Adrenal gland (tissue), 12 donors: ENCODE data around the gene TXLNG. TPM values are rescaled to one million over a fixed set of nuclear protein-coding genes. Genes with fewer than 3 reads are reported as not detected.

ENCODE experiments used
- DNase-seq, 7 donors: peaks; one replicate each; pipeline ENCODE4 v3.0.0-alpha.2; 2019 to 2020
- H3K27ac ChIP-seq, 5 donors: fragments of 200-600 bp; sonication (generic) in 4 of 5; 1 replicate in 3 of 5; 2 replicates in 2 of 5; pipeline versions ENCODE4 v1.5.1 to v1.8.0; 2016 to 2020; ENCODE audit warnings: mild to moderate bottlenecking in 1 of 5
- H3K27me3 ChIP-seq: fragments of 200-600 bp; 2 replicates; pipeline ENCODE4 v1.8.0; 2021
- H3K36me3 ChIP-seq, 2 donors: fragments of 200-600 bp; replicated peaks in 1 of 2; 1 replicate in 1 of 2; 2 replicates in 1 of 2; pipeline versions ENCODE4 v1.5.1 to v1.8.0; 2018 to 2022
- H3K4me1 ChIP-seq, 2 donors: fragments of 200-600 bp; replicated peaks in 1 of 2; 1 replicate in 1 of 2; 2 replicates in 1 of 2; pipeline versions ENCODE4 v1.5.1 to v1.8.0; 2018 to 2021
- H3K4me3 ChIP-seq, 4 donors: fragments of 200-600 bp; sonication (generic) in 3 of 4; one replicate each; pipeline ENCODE4 v1.5.1; 2016 to 2018
- H3K9me3 ChIP-seq, 3 donors: fragments of 200-600 bp; sonication (generic) in 1 of 3; replicated peaks in 1 of 3; 1 replicate in 2 of 3; 2 replicates in 1 of 3; pipeline versions ENCODE4 v1.5.1 to v1.8.0; 2016 to 2021
- POLR2A ChIP-seq, 2 donors: fragments of 450-650 bp; IDR thresholded peaks; one replicate each; pipeline ENCODE4 v1.6.1; 2017; ENCODE audit warnings: antibody characterized with exemption in 2 of 2, mild to moderate bottlenecking in 2 of 2, moderate library complexity in 1 of 2
- WGBS, 4 donors: extraction: QIAGEN DNeasy Blood & Tissue Kit in 2 of 4; methylation state at CpG; one replicate each; pipeline versions ENCODE4 v1.1.5 to v1.1.7; 2013 to 2017; 5-methylcytosine and 5-hydroxymethylcytosine counted together
- intact Hi-C, 2 donors: fragments of 100-400 bp; cut with DNase I; formaldehyde crosslinking; loops; one replicate each; pipeline versions ENCODE4 v1.14.1 to v1.15.0; 2022 to 2023
- polyA plus RNA-seq, 3 donors: library from polyadenylated mRNA; stranded (reverse); fragments of 200-250 nt in 2 of 3; fragments of 350-450 nt in 1 of 3; fragmentation: Illumina TruSeq in 1 of 3; extraction: RNeasy Lipid Tissue Mini Kit (QIAGEN cat#74804) in 1 of 3; gene quantifications; one replicate each; pipeline ENCODE4 v1.2.3, GENCODE V29; 2013 to 2014
- total RNA-seq, 9 donors: library from RNA; depleted of rRNA in 4 of 9; stranded (reverse); fragments of >200 nt in 4 of 9; fragments of 120-200 nt in 1 of 9; fragmentation: NEBNext Ultra II Directional in 1 of 9; extraction: Animal tissue kit (Norgen Biotek cat#: 25700) in 1 of 9; gene quantifications; one replicate each; pipeline versions ENCODE4 v1.1.0 to v1.2.4, GENCODE V29; 2013 to 2023
- TF ChIP-seq, protein P1 (sequence below), 6 experiments: fragments of 450-650 bp in 4 of 6; fragments of 200-600 bp in 2 of 6; sonication (generic) in 1 of 6; IDR thresholded peaks; 1 replicate in 5 of 6; 2 replicates in 1 of 6; pipeline versions ENCODE4 v1.5.1 to v1.8.0; 2016 to 2021; ENCODE audit warnings: antibody characterized with exemption in 6 of 6, mild to moderate bottlenecking in 2 of 6, moderate library complexity in 1 of 6
- donor health status: healthy with polysubstance abuse.
- donor health status: Bipolar disorder and iron deficiency.
- donor health status: DM: yes; HTN: yes; CAD: no.
- donor health status: DM: no; HTN: no; CAD: no.
- donor health status: DM: no; HTN: no; CAD: no.
- donor health status: DM: yes; HTN: yes; CAD: no.

Gene TXLNG
- total and polyA plus RNA-seq, 12 donors: 15.4 to 33.2 (median 22.5) TPM

DNA sequence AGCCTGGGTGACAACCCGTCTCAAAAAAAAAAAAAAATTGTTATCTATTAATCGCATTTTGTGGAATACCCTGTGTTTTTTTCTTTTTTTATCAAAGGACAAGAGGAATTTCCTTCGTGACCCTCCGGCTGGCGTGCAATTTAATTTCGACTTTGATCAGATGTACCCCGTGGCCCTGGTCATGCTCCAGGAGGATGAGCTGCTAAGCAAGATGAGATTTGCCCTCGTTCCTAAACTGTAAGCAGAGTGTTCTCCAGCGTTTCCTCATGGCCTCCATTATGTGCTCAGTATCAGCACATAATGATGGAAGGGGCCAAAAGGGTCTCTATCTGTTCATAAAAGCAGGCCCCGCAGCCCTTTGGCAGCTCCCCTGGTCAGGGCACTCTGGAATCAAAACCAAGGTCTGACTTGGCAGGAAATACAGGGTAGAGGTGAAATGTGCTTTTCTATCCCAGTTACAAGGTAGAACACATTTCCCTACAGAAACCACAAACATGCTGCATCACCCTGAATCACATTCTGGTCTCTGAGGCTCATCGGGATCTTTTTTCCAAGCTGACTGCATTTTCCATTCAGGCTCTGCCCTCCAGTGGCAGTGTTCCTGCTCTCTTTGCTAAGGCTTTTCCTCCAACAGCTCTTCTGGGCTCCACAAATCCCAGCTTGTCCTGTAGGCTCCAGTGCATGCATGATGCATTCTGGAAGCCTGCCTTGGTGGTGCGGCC is 42.5 kb upstream of the TXLNG start:
- no peak for TF ChIP-seq POLR2A (IDR thresholded peaks at IDR 0.05)
- TF ChIP-seq, protein P1, sequence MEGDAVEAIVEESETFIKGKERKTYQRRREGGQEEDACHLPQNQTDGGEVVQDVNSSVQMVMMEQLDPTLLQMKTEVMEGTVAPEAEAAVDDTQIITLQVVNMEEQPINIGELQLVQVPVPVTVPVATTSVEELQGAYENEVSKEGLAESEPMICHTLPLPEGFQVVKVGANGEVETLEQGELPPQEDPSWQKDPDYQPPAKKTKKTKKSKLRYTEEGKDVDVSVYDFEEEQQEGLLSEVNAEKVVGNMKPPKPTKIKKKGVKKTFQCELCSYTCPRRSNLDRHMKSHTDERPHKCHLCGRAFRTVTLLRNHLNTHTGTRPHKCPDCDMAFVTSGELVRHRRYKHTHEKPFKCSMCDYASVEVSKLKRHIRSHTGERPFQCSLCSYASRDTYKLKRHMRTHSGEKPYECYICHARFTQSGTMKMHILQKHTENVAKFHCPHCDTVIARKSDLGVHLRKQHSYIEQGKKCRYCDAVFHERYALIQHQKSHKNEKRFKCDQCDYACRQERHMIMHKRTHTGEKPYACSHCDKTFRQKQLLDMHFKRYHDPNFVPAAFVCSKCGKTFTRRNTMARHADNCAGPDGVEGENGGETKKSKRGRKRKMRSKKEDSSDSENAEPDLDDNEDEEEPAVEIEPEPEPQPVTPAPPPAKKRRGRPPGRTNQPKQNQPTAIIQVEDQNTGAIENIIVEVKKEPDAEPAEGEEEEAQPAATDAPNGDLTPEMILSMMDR (IDR thresholded peaks at IDR 0.05): peak in 5 of 6 experiments; percentile 27 to 39 (median 31)
- H3K36me3 ChIP-seq: peaks cover 0 to 40% of the 10 kb centered on the region in 2 donors
- H3K27me3 ChIP-seq: no peaks in the 10 kb centered on the region
- H3K9me3 ChIP-seq: no peaks in the 10 kb centered on the region
- H3K27ac ChIP-seq: peak overlapping the region in 3 of 5 donors; percentile 34 to 69 (median 63)
- intact Hi-C loops: no loop called here
- H3K4me3 ChIP-seq: no peak overlapping the region
- peak in 6 of 7 donors; percentile 42 to 58 (median 51) for DNase-seq
- 47 to 72% (median 62%) methylated on average over 11 to 12 of the region's 12 CpGs for WGBS, 4 donors
- H3K4me1 ChIP-seq: peaks cover 10 to 17% of the 10 kb centered on the region in 2 donors

GRCh38 chrX:16745102-16745501 is 41.2 kb upstream of the TXLNG start:
- Histone ChIP-seq H3K27me3 (no peaks in the 10 kb centered on the region), H3K36me3 (peaks cover 0 to 46% of the 10 kb centered on the region in 2 donors), H3K4me3 (no peak overlapping the region), H3K4me1 (peaks cover 10 to 17% of the 10 kb centered on the region in 2 donors), H3K27ac (peak overlapping the region; percentile 22 to 69 (median 46)), H3K9me3 (no peaks in the 10 kb centered on the region)
- DNase-seq: no peak
- 58 to 80% (median 65%) methylated on average over 2 to 5 of the region's 5 CpGs for WGBS, 4 donors
- intact Hi-C loops: no loop called here
- no peak for TF ChIP-seq POLR2A (IDR thresholded peaks at IDR 0.05)
- TF ChIP-seq, protein P1 (IDR thresholded peaks at IDR 0.05): no peak

DNA sequence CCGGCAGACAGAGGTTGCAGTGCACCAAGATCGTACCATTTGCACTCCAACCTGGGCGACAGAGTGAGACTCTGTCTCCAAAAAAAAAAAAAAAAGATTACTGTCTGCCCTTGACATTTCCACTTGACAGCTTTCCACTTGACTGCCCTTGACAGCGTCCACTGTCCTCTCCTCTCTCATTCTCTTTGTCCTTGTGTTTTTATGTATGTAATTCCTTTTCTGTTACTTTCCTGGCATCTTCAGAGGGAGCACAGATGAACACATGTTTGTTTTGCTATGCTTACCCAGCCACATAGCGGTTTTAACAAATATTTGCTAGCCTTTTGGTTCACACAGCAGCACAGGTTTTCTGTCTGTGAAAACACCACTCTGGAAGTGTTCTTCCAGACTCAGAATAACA is 40.6 kb upstream of the TXLNG start:
- no peak overlapping the region for H3K4me3 ChIP-seq
- TF ChIP-seq, protein P1 (IDR thresholded peaks at IDR 0.05): no peak
- TF ChIP-seq POLR2A (IDR thresholded peaks at IDR 0.05): no peak
- peaks cover 0 to 46% of the 10 kb centered on the region in 2 donors for H3K36me3 ChIP-seq
- H3K9me3 ChIP-seq: no peaks in the 10 kb centered on the region
- peaks cover 10 to 17% of the 10 kb centered on the region in 2 donors for H3K4me1 ChIP-seq
- H3K27ac ChIP-seq: peak overlapping the region in 3 of 5 donors; percentile 45 to 46 (median 46)
- DNase-seq: peak in 4 of 7 donors; percentile 26 to 59 (median 38)
- 37 to 56% (median 48%) methylated on average over 5 of the region's 5 CpGs for WGBS, 4 donors
- H3K27me3 ChIP-seq: no peaks in the 10 kb centered on the region
- intact Hi-C loops: no loop called here

- Histone ChIP-seq H3K4me1 (peaks cover 10 to 17% of the 10 kb centered on the region in 2 donors), H3K36me3 (peaks cover 0 to 45% of the 10 kb centered on the region in 2 donors), H3K9me3 (no peaks in the 10 kb centered on the region), H3K27ac (no peak overlapping the region), H3K27me3 (no peaks in the 10 kb centered on the region), H3K4me3 (no peak overlapping the region)
- intact Hi-C loops: no loop called here
- TF ChIP-seq, protein P1 (IDR thresholded peaks at IDR 0.05): no peak
- no peak for TF ChIP-seq POLR2A (IDR thresholded peaks at IDR 0.05)
- WGBS, 4 donors: 57 to 89% (median 75%) methylated on average over 5 of the region's 5 CpGs
- peak in 1 of 7 donors; percentile 3 for DNase-seq
Measured at GRCh38 chrX:16748425-16748824, 37.8 kb upstream of the TXLNG start.
